HepG2 (cell line): ENCODE data around the gene RASD1. TPM values are rescaled to one million over a fixed set of nuclear protein-coding genes. Genes with fewer than 3 reads are reported as not detected.

ENCODE experiments used
- AGO1 ChIP-seq: fragments of 200-400 bp; formaldehyde crosslinking; IDR thresholded peaks from 2 replicates; pipeline ENCODE4 v1.6.1; 2017; ENCODE audit warnings: mild to moderate bottlenecking, low read depth, low read length, moderate library complexity; ENCODE audit not compliant: poor library complexity, severe bottlenecking
- BHLHE40 ChIP-seq: IDR thresholded peaks from 2 replicates; pipeline ENCODE4 v1.6.1; 2011; ENCODE audit warnings: low read length, improper control_type of control experiment
- CCAR2 ChIP-seq: fragments of 200-400 bp; formaldehyde crosslinking; optimal IDR thresholded peaks from 2 replicates; pipeline ENCODE3; 2018; ENCODE audit warnings: low read depth, mild to moderate bottlenecking, low read length, moderate library complexity
- ELF3 ChIP-seq: IDR thresholded peaks from 2 replicates; pipeline ENCODE4 v1.6.1; 2016; ENCODE audit warnings: missing genetic modification reagents, missing compliant biosample characterization
- ERF ChIP-seq: IDR thresholded peaks from 2 replicates; pipeline ENCODE4 v1.6.1; 2018; ENCODE audit warnings: missing biosample characterization, missing genetic modification reagents
- EZH2 ChIP-seq: conservative IDR thresholded peaks from 2 replicates; pipeline ENCODE4 v1.6.1; 2012; ENCODE audit warnings: mild to moderate bottlenecking, low read depth, low read length, moderate library complexity
- HHEX ChIP-seq: IDR thresholded peaks from 2 replicates; pipeline ENCODE4 v1.6.1; 2016; ENCODE audit warnings: control low read depth
- HNRNPLL ChIP-seq: fragments of 200-400 bp; formaldehyde crosslinking; IDR thresholded peaks from 2 replicates; pipeline ENCODE4 v1.6.1; 2017; ENCODE audit warnings: mild to moderate bottlenecking, low read depth, low read length; ENCODE audit not compliant: poor library complexity, severe bottlenecking
- KAT8 ChIP-seq: IDR thresholded peaks from 2 replicates; pipeline ENCODE4 v1.6.1; 2016; ENCODE audit warnings: missing genetic modification reagents, missing compliant biosample characterization
- KDM2A ChIP-seq: sonication (generic); formaldehyde crosslinking; IDR thresholded peaks from 2 replicates; pipeline ENCODE4 v1.4.0; 2020; ENCODE audit warnings: low read depth, missing genetic modification reagents, borderline replicate concordance
- MAZ ChIP-seq, 2 experiments: sonication (generic) in 1 of 2; formaldehyde crosslinking in 1 of 2; IDR thresholded peaks; 2 replicates each; pipeline versions ENCODE4 v1.5.0 to v1.6.1; 2012 to 2020; ENCODE audit warnings: low read depth in 2 of 2, mild to moderate bottlenecking in 2 of 2, borderline replicate concordance in 1 of 2, improper control_type of control experiment in 1 of 2, low read length in 1 of 2, missing genetic modification reagents in 1 of 2, moderate library complexity in 1 of 2
- MED1 ChIP-seq: sonication (generic); formaldehyde crosslinking; IDR thresholded peaks from 2 replicates; pipeline ENCODE4 v1.4.0; 2020; ENCODE audit warnings: missing genetic modification reagents
- MED13 ChIP-seq: sonication (generic); formaldehyde crosslinking; IDR thresholded peaks from 2 replicates; pipeline ENCODE4 v1.5.0; 2020; ENCODE audit warnings: missing genetic modification reagents
- MIER3 ChIP-seq: IDR thresholded peaks from 2 replicates; pipeline ENCODE4 v1.6.1; 2016; ENCODE audit warnings: missing compliant biosample characterization, borderline replicate concordance
- NBN ChIP-seq: fragments of 450-650 bp; conservative IDR thresholded peaks from 2 replicates; pipeline ENCODE4 v1.6.1; 2017
- NFRKB ChIP-seq: fragments of 450-650 bp; IDR thresholded peaks from 2 replicates; pipeline ENCODE4 v1.6.1; 2017
- REXO4 ChIP-seq: sonication (generic); formaldehyde crosslinking; IDR thresholded peaks from 2 replicates; pipeline ENCODE4 v1.8.0; 2022; ENCODE audit warnings: missing genetic modification reagents, mild to moderate bottlenecking, borderline replicate concordance
- SAFB2 ChIP-seq: sonication (generic); formaldehyde crosslinking; IDR thresholded peaks from 2 replicates; pipeline ENCODE4 v1.5.1; 2020; ENCODE audit warnings: missing genetic modification reagents, low read depth, mild to moderate bottlenecking, borderline replicate concordance
- SCMH1 ChIP-seq: sonication (generic); formaldehyde crosslinking; IDR thresholded peaks from 2 replicates; pipeline ENCODE4 v1.9.0; 2021; ENCODE audit warnings: missing genetic modification reagents, mild to moderate bottlenecking, borderline replicate concordance
- U2AF2 ChIP-seq: fragments of 200-400 bp; formaldehyde crosslinking; IDR thresholded peaks from 2 replicates; pipeline ENCODE4 v1.6.1; 2017; ENCODE audit warnings: low read depth, mild to moderate bottlenecking, low read length
- USF2 ChIP-seq, 2 experiments: sonication (generic) in 1 of 2; formaldehyde crosslinking in 1 of 2; IDR thresholded peaks; 2 replicates each; pipeline versions ENCODE4 v1.5.1 to v1.6.1; 2011 to 2020; ENCODE audit warnings: borderline replicate concordance in 1 of 2, low read depth in 1 of 2, low read length in 1 of 2, mild to moderate bottlenecking in 1 of 2, missing genetic modification reagents in 1 of 2, moderate library complexity in 1 of 2
- ZNF607 ChIP-seq: sonication (generic); formaldehyde crosslinking; IDR thresholded peaks from 2 replicates; pipeline ENCODE4 v1.5.1; 2020; ENCODE audit warnings: missing genetic modification reagents, mild to moderate bottlenecking, borderline replicate concordance
- ZNF724P ChIP-seq: sonication (generic); formaldehyde crosslinking; IDR thresholded peaks from 2 replicates; pipeline ENCODE4 v1.8.0; 2022; ENCODE audit warnings: missing genetic modification reagents, borderline replicate concordance
- ZSCAN20 ChIP-seq: sonication (generic); formaldehyde crosslinking; IDR thresholded peaks from 2 replicates; pipeline ENCODE4 v1.4.0; 2020; ENCODE audit warnings: missing genetic modification reagents, mild to moderate bottlenecking, borderline replicate concordance
- polyA plus RNA-seq, 8 experiments: library from polyadenylated mRNA; depleted of rRNA in 3 of 8; stranded (reverse) in 7 of 8; unstranded in 1 of 8; fragments of >200 nt; fragmentation: Illumina TruSeq in 4 of 8; extraction: Trizol in 4 of 8; gene quantifications; 2 replicates each; pipeline versions ENCODE4 v1.2.1 to v1.2.3, GENCODE V29; 2011 to 2016; ENCODE audit warnings: low read depth in 4 of 8, missing spikeins in 1 of 8, mixed read lengths in 1 of 8; ENCODE audit not compliant: insufficient read depth in 1 of 8
- total RNA-seq, 5 experiments: library from RNA; depleted of rRNA; stranded (reverse); fragments of >200 nt; fragmentation: Illumina TruSeq; extraction: Trizol; gene quantifications; 2 replicates each; pipeline ENCODE4 v1.2.3, GENCODE V29; 2016; ENCODE audit warnings: low read depth in 1 of 5
- TF ChIP-seq, protein P1 (sequence below): sonication (generic); formaldehyde crosslinking; IDR thresholded peaks from 2 replicates; pipeline ENCODE4 v1.4.0; 2020; ENCODE audit warnings: missing genetic modification reagents
- TF ChIP-seq, protein P2 (sequence below): sonication (generic); formaldehyde crosslinking; IDR thresholded peaks from 2 replicates; pipeline ENCODE4 v1.4.0; 2020; ENCODE audit warnings: missing genetic modification reagents, low read depth, mild to moderate bottlenecking, borderline replicate concordance

The RASD1 gene
- total and polyA plus RNA-seq, 2 of the 13 experiments (the other 11 are each of a cell fraction or from before 2014, with no cell fraction given) = 1.6 to 4.2 TPM

DNA sequence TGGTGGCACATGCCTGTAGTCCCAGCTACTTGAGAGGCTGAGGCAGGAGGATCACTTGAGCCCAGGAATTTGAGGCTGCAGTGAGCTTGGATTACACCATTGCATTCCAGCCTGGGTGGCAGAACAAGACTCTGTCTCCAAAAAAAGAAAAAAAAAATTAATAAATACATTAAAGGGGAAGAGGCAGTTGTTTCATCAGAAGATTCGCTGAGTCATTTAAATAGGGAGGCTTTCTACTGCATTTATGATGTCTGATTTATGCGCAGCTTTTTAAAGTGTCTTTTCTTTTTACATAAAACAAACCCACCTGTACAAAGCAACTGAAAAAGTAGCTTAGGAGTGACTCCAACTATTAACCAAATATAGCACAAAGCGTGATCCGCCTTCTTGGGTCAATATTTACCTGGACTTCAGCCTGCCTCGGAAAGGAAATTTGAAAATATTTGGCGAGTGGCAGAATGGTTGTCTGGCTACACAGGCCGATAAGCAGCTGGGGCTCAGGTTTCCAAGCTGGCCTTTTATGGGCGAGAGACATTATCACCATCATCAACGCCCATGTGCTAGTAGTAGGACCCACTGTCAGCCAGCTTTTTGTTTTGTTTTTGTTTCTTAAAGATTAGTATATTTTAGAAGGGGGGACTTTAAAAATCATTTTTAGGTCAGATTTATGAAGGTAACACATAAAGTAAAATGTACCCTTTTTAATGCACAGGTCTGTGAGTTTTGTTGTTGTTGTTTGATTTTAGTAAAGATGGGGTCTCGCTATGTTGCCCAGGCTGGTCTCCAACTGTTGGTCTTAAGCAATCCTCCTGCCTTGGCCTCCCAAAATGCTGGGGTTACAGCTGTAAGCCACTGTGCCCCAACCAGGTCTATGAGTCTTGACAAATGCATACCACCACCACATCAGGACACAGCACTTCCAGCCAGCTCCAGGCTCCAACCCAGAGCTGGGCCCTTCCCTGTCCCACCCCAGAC lies 42.5 kb upstream of the RASD1 start (continued):
- TF ChIP-seq BHLHE40 (peak; percentile 79), ERF (peak; percentile 94), HNRNPLL (no peak), REXO4 (no peak), ELF3 (CRISPR knock-in tag) (peak; percentile 87), NFRKB (no peak), KAT8 (peak; percentile 77), ZSCAN20 (no peak), USF2 (IDR thresholded peaks at IDR 0.05; ENCODE audit: low read depth, low read length) (no peak), USF2 (CRISPR knock-in tag; IDR thresholded peaks at IDR 0.05; ENCODE audit: borderline replicate concordance) (peak; percentile 87; the same call in 1 of the 2 replicates), SCMH1 (CRISPR knock-in tag) (no peak), ZNF724P (CRISPR knock-in tag) (no peak), SAFB2 (no peak), HHEX (CRISPR knock-in tag) (peak; percentile 75), NBN (no peak), EZH2 (no peak), KDM2A (CRISPR knock-in tag) (peak; percentile 31; the same call in 1 of the 2 replicates), MAZ (IDR thresholded peaks at IDR 0.05; ENCODE audit: borderline replicate concordance, low read depth, low read length) (no peak), MAZ (CRISPR knock-in tag; IDR thresholded peaks at IDR 0.05; ENCODE audit: low read depth) (no peak), MED1 (peak; percentile 89), CCAR2 (no peak), ZNF607 (CRISPR knock-in tag) (no peak), MIER3 (CRISPR knock-in tag) (peak; percentile 77; the same call in 1 of the 2 replicates), MED13 (CRISPR knock-in tag) (no peak), U2AF2 (no peak), AGO1 (no peak)
- TF ChIP-seq, protein P1, sequence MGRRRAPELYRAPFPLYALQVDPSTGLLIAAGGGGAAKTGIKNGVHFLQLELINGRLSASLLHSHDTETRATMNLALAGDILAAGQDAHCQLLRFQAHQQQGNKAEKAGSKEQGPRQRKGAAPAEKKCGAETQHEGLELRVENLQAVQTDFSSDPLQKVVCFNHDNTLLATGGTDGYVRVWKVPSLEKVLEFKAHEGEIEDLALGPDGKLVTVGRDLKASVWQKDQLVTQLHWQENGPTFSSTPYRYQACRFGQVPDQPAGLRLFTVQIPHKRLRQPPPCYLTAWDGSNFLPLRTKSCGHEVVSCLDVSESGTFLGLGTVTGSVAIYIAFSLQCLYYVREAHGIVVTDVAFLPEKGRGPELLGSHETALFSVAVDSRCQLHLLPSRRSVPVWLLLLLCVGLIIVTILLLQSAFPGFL (CRISPR knock-in tag) = no peak
- TF ChIP-seq, protein P2, sequence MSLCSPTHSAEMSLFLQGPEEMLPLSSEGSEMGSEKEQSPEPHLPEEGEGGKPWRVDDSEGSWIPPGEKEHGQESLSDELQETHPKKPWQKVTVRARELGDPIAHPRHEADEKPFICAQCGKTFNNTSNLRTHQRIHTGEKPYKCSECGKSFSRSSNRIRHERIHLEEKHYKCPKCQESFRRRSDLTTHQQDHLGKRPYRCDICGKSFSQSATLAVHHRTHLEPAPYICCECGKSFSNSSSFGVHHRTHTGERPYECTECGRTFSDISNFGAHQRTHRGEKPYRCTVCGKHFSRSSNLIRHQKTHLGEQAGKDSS = no peak
